ENCODE measurements around the gene WASF2. TPM values are rescaled to one million over a fixed set of nuclear protein-coding genes. Genes with fewer than 3 reads are reported as not detected.

WASF2 gene
- total RNA-seq, 1 donor from 2014 or later: 113 TPM

DNA sequence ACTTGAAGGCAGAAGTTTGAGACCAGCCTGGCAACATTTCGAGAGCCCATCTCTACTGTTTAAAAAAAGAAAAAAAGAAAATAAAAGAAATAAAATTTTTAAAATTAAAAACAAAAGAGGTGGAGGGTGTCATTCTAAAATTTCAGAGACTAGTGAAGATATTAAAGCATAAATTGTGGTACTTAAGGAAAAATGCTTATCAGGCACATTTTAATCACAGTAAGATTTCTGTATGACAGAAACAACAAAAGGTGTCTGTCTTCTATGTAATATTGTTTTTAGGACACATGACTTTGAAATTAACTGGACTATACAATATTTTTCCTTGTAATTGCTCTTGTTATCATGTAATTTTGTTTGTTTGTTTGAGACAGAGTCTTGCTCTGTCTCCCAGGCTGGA lies 4.6 kb downstream of the WASF2 start:
- no peak for DNase-seq (ENCODE audit: extremely low spot score, unreplicated experiment)
- Mint-ChIP-seq H3K4me3 (no peak overlapping the region), H3K27ac (no peak overlapping the region), H3K4me1 (ENCODE audit: unreplicated experiment) (peaks cover 31% of the 10 kb centered on the region), H3K9me3 (no peaks in the 10 kb centered on the region), H3K36me3 (peaks cover 6% of the 10 kb centered on the region), H3K27me3 (no peaks in the 10 kb centered on the region)
- TF ChIP-seq, protein P1, sequence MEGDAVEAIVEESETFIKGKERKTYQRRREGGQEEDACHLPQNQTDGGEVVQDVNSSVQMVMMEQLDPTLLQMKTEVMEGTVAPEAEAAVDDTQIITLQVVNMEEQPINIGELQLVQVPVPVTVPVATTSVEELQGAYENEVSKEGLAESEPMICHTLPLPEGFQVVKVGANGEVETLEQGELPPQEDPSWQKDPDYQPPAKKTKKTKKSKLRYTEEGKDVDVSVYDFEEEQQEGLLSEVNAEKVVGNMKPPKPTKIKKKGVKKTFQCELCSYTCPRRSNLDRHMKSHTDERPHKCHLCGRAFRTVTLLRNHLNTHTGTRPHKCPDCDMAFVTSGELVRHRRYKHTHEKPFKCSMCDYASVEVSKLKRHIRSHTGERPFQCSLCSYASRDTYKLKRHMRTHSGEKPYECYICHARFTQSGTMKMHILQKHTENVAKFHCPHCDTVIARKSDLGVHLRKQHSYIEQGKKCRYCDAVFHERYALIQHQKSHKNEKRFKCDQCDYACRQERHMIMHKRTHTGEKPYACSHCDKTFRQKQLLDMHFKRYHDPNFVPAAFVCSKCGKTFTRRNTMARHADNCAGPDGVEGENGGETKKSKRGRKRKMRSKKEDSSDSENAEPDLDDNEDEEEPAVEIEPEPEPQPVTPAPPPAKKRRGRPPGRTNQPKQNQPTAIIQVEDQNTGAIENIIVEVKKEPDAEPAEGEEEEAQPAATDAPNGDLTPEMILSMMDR (conservative IDR thresholded peaks at IDR 0.05): no peak

DNA sequence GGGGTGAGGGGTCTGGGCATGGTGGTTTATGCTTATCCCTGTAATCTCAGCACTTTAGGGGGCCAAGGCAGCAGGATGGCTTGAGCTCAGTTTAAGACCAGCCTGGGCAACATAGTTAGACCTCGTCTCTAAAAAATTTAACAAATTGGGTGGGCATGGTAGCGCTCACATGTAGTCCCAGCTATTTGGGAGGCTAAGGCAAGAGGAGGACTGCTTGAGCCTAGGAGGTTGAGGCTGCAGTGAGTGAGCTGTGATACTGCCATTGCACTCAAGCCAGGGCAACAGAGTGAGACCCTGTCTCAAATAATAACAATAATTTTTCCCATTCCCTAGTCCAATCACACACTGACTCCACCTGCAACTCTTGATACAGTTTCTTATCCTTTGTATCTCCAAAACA lies 6.3 kb downstream of the WASF2 start:
- no peak overlapping the region for H3K27ac Mint-ChIP-seq
- TF ChIP-seq, protein P1 (conservative IDR thresholded peaks at IDR 0.05): no peak
- no peak for DNase-seq (ENCODE audit: extremely low spot score, unreplicated experiment)
- H3K4me1 Mint-ChIP-seq (ENCODE audit: unreplicated experiment): peaks cover 27% of the 10 kb centered on the region
- no peaks in the 10 kb centered on the region for H3K9me3 Mint-ChIP-seq
- peaks cover 11% of the 10 kb centered on the region for H3K36me3 Mint-ChIP-seq
- no peak overlapping the region for H3K4me3 Mint-ChIP-seq
- no peaks in the 10 kb centered on the region for H3K27me3 Mint-ChIP-seq

DNA sequence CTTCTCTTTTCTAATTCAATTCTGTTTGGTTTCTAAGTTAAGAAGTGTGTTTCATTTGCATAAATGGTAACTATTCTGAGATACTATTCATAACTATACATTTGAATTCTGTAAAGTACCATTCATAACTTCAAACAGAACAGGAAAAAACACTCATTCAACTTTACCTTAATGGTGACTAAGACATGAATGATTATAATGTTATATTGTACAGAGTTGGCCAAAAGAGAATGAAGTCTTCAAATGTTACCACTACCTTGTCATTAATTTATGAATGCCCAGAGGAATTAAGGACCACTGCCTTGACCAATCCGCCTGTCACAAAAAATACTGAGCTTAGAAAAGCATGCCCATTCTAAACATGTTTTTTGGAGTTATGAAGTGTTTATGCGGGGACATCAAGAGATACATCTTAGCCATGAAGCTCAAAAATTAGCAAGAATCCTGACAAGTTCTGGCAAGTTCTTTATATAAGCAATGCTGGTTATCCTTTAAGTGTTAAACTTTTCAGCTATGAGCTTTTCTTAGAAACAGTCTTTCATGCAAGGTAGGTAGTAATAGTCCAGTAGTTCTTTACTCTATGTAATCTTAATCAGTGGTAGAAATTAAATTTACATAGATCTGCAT lies 7.9 kb downstream of the WASF2 start:
- H3K4me3 Mint-ChIP-seq: no peak overlapping the region
- TF ChIP-seq, protein P1 (conservative IDR thresholded peaks at IDR 0.05): no peak
- H3K9me3 Mint-ChIP-seq: no peaks in the 10 kb centered on the region
- H3K27ac Mint-ChIP-seq: peak overlapping the region; percentile 69
- H3K27me3 Mint-ChIP-seq: no peaks in the 10 kb centered on the region
- no peak for DNase-seq (ENCODE audit: extremely low spot score, unreplicated experiment)
- H3K36me3 Mint-ChIP-seq: peaks cover 16% of the 10 kb centered on the region
- H3K4me1 Mint-ChIP-seq (ENCODE audit: unreplicated experiment): peaks cover 18% of the 10 kb centered on the region

DNA sequence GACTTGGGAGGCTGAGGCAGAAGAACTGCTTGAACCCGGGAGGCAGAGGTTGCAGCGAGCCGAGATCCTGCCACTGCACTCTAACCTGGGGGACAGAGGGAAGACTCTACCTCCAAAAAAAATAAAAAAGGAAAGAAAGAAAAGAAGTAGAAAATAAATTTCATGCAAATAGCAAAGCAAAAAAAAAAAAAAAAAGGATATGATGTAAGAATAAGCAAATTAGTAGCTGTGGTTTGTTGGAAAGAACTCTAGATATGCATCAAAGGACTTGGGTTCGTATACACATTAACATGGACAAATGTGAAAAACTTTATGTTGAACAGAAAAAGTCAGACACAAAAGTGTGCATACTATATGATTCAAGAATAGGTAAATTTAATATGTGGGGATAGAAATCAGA lies 11.9 kb downstream of the WASF2 start:
- H3K27ac Mint-ChIP-seq: no peak overlapping the region
- peaks cover 29% of the 10 kb centered on the region for H3K36me3 Mint-ChIP-seq
- H3K27me3 Mint-ChIP-seq: no peaks in the 10 kb centered on the region
- TF ChIP-seq, protein P1 (conservative IDR thresholded peaks at IDR 0.05): no peak
- H3K4me1 Mint-ChIP-seq (ENCODE audit: unreplicated experiment): peaks cover 46% of the 10 kb centered on the region
- H3K9me3 Mint-ChIP-seq: no peaks in the 10 kb centered on the region
- DNase-seq (ENCODE audit: extremely low spot score, unreplicated experiment): no peak
- H3K4me3 Mint-ChIP-seq: no peak overlapping the region

DNA sequence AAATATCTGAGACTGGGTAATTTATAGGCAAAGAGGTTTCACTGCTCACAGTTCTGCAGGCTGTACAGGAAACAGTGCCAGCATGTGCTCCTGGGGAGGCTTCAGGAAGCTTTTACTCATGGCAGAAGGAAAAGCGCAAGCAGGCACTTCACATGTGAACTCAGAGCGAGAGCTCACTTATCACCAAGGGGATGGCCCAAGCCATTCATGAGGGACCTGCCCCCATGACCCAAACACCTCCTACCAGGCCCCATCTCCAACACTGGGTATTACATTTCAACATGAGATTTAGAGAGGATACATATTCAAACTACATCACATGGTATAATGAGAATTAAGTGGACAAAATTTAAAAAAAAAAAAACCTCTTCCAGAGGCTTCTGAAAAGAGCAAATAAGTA lies 13.7 kb downstream of the WASF2 start:
- Mint-ChIP-seq H3K4me3 (no peak overlapping the region), H3K27ac (no peak overlapping the region), H3K36me3 (peaks cover 29% of the 10 kb centered on the region), H3K9me3 (no peaks in the 10 kb centered on the region), H3K4me1 (ENCODE audit: unreplicated experiment) (peaks cover 33% of the 10 kb centered on the region), H3K27me3 (no peaks in the 10 kb centered on the region)
- no peak for DNase-seq (ENCODE audit: extremely low spot score, unreplicated experiment)
- TF ChIP-seq, protein P1 (conservative IDR thresholded peaks at IDR 0.05): no peak

DNA sequence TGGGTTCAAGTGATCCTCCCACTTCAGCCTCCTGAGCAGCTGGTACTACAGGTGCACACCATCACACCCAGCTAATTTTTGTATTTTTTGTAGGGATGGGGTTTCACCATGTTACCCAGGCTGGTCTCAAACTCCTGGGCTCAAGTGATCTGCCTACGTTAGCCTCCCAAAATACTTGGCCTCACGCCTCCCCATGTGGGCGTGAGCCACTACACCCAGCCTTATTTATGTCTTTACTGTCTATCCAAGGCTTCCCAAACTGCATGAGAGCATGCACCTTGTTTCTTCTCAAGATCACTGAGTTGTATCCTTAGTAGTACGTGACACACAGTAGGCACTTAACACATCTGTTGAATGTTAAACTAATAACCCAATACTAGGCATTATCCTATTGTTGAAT lies 14.2 kb downstream of the WASF2 start:
- Mint-ChIP-seq H3K27ac (no peak overlapping the region), H3K9me3 (no peaks in the 10 kb centered on the region), H3K36me3 (peaks cover 29% of the 10 kb centered on the region), H3K4me1 (ENCODE audit: unreplicated experiment) (peaks cover 33% of the 10 kb centered on the region), H3K27me3 (no peaks in the 10 kb centered on the region), H3K4me3 (no peak overlapping the region)
- DNase-seq (ENCODE audit: extremely low spot score, unreplicated experiment): no peak
- TF ChIP-seq, protein P1 (conservative IDR thresholded peaks at IDR 0.05): no peak

All from type B pancreatic cell (in vitro differentiated cells).